Left ventricle myocardium inferior (tissue), 1 donor: ENCODE results near the gene PEX19. TPM values are rescaled to one million over a fixed set of nuclear protein-coding genes. Genes with fewer than 3 reads are reported as not detected.

Experiments
- DNase-seq: peaks from one replicate; pipeline ENCODE4 v3.0.0-alpha.2; 2020
- H3K27ac ChIP-seq: fragments of 200-600 bp; replicated peaks from 2 replicates; pipeline ENCODE4 v1.8.0; 2021
- H3K27me3 ChIP-seq: fragments of 200-600 bp; 2 replicates; pipeline ENCODE4 v1.8.0; 2021; ENCODE audit warnings: low read depth
- H3K36me3 ChIP-seq: fragments of 200-600 bp; 2 replicates; pipeline ENCODE4 v1.8.0; 2021
- H3K4me1 ChIP-seq: fragments of 200-600 bp; 2 replicates; pipeline ENCODE4 v1.8.0; 2021
- H3K4me3 ChIP-seq: fragments of 200-600 bp; 2 replicates; pipeline ENCODE4 v1.8.0; 2021; ENCODE audit warnings: mild to moderate bottlenecking, moderate library complexity
- H3K9me3 ChIP-seq: fragments of 200-600 bp; replicated peaks from 2 replicates; pipeline ENCODE4 v1.8.0; 2021
- intact Hi-C: fragments of 100-400 bp; cut with micrococcal nuclease; formaldehyde crosslinking; loops from one replicate; pipeline ENCODE4 v1.11.0; 2022
- total RNA-seq: library from RNA; stranded (reverse); fragmentation: NEBNext Ultra II Directional; extraction: Animal tissue kit (Norgen Biotek cat#: 25700); gene quantifications from one replicate; pipeline ENCODE4 v1.2.1, GENCODE V29; 2021
- TF ChIP-seq, protein P1 (sequence below): fragments of 200-600 bp; IDR thresholded peaks from 2 replicates; pipeline ENCODE4 v1.8.0; 2021; ENCODE audit warnings: antibody characterized with exemption, mild to moderate bottlenecking, borderline replicate concordance
- donor health status: DM: no; HTN: yes; CAD: no; lungs with severe emphysema.

The PEX19 gene
- total RNA-seq, 1 donor from 2014 or later = 97.6 TPM

DNA sequence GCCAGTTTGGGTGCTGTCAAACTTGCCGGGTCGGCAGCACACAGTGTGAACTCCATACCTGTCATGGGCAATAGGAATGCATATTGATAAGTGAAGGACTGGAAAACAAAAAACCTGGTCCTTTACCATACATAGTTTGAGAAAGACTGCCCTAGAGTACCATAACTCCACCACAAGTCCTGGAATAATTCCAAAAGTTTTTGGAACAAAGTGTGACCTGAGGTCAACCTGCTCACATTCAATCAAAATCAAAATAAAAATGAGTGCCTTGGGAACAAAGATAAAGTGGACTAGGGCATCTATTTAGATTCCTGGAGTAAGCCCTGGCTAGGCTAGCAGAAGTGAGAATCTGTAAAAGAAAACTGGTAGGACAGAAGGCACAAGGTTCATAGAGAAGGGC is 7.6 kb downstream of the PEX19 start:
- TF ChIP-seq, protein P1, sequence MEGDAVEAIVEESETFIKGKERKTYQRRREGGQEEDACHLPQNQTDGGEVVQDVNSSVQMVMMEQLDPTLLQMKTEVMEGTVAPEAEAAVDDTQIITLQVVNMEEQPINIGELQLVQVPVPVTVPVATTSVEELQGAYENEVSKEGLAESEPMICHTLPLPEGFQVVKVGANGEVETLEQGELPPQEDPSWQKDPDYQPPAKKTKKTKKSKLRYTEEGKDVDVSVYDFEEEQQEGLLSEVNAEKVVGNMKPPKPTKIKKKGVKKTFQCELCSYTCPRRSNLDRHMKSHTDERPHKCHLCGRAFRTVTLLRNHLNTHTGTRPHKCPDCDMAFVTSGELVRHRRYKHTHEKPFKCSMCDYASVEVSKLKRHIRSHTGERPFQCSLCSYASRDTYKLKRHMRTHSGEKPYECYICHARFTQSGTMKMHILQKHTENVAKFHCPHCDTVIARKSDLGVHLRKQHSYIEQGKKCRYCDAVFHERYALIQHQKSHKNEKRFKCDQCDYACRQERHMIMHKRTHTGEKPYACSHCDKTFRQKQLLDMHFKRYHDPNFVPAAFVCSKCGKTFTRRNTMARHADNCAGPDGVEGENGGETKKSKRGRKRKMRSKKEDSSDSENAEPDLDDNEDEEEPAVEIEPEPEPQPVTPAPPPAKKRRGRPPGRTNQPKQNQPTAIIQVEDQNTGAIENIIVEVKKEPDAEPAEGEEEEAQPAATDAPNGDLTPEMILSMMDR = no peak
- Histone ChIP-seq H3K27me3 (no peaks in the 10 kb centered on the region), H3K4me1 (peaks cover 10% of the 10 kb centered on the region), H3K9me3 (no peaks in the 10 kb centered on the region), H3K36me3 (peaks cover 56% of the 10 kb centered on the region), H3K27ac (no peak overlapping the region), H3K4me3 (no peak overlapping the region)
- DNase-seq = no peak
- intact Hi-C loops = no loop called here

GRCh38 chr1:160271025-160271424 is 13.9 kb downstream of the PEX19 start:
- TF ChIP-seq, protein P1 = no peak
- no peaks in the 10 kb centered on the region for H3K4me1 ChIP-seq
- no peaks in the 10 kb centered on the region for H3K9me3 ChIP-seq
- intact Hi-C loops = no loop called here
- DNase-seq = no peak
- no peaks in the 10 kb centered on the region for H3K27me3 ChIP-seq
- no peaks in the 10 kb centered on the region for H3K36me3 ChIP-seq
- H3K4me3 ChIP-seq = no peak overlapping the region
- no peak overlapping the region for H3K27ac ChIP-seq

DNA sequence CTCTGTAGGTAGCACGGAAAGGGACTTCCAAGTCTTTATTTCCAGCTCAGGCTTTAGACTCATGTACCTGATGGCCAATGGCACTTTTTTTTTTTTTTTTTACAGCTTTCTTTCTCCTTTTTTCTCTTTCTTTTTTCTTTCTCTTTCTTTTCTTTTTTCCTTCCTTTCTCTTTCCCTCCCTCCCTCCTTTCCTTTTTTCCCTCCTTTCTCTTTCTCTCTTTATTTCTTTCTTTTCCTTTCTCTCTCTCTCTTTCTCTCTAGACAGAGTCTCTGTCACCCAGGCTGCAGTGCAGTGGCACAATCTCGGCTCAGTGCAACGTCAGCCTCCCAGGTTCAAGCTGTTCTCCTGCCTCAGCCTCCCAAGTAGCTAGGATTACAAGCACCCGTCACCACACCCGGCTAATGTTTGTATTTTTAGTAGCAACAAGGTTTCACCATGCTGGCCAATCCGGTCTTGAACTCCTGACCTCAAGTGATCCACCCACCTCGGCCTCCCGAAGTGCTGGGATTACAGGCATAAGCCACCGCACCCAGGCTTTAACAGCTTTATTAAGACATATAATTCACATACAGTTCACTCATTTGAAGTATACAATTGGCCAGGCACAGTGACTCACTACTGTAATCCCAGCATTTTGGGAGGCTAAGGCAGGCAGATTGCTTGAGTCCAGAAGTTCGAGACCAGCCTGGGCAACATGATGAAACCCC is 17.5 kb downstream of the PEX19 start:
- Histone ChIP-seq H3K4me1 (peaks cover 2% of the 10 kb centered on the region), H3K4me3 (no peak overlapping the region), H3K36me3 (no peaks in the 10 kb centered on the region), H3K27me3 (no peaks in the 10 kb centered on the region), H3K9me3 (no peaks in the 10 kb centered on the region), H3K27ac (no peak overlapping the region)
- TF ChIP-seq, protein P1 = no peak
- no peak for DNase-seq
- intact Hi-C loops = no loop called here

- intact Hi-C loops = no loop called here
- TF ChIP-seq, protein P1 = no peak
- DNase-seq = no peak
These were observed 20.1 kb downstream of the PEX19 start for GRCh38 chr1:160264795-160265307.

GRCh38 chr1:160261893-160262794 is 22.8 kb downstream of the PEX19 start, which contains the start of gene DCAF8:
Gene DCAF8, minus strand, starts transcription at chr1:160262549. Its CDS starts 18,541 bp downstream, at chr1:160244008.
- H3K4me1 ChIP-seq = peaks cover 52% of the 10 kb centered on the region
- TF ChIP-seq, protein P1 = no peak
- no peaks in the 10 kb centered on the region for H3K36me3 ChIP-seq
- H3K27me3 ChIP-seq = no peaks in the 10 kb centered on the region
- no peaks in the 10 kb centered on the region for H3K9me3 ChIP-seq
- peak within 1 kb of the TSS; percentile 89 for H3K4me3 ChIP-seq
- peak within 1 kb of the TSS; percentile 96 for H3K27ac ChIP-seq
- DNase-seq = peak; percentile 98
- intact Hi-C loops = no loop called here

More at GRCh38 chr1:160264795-160265307, 20.1 kb downstream of the PEX19 start:
- H3K4me1 ChIP-seq = peaks cover 25% of the 10 kb centered on the region
- no peaks in the 10 kb centered on the region for H3K36me3 ChIP-seq
- no peaks in the 10 kb centered on the region for H3K27me3 ChIP-seq
- H3K9me3 ChIP-seq = no peaks in the 10 kb centered on the region
- no peak overlapping the region for H3K4me3 ChIP-seq
- H3K27ac ChIP-seq = no peak overlapping the region
